ENCODE data around the gene FRMPD4. TPM values are rescaled to one million over a fixed set of nuclear protein-coding genes. Genes with fewer than 3 reads are reported as not detected.

Gene FRMPD4
- total RNA-seq, 3 donors from 2014 or later, result 0.06 to 3.4 (median 0.34) TPM

DNA sequence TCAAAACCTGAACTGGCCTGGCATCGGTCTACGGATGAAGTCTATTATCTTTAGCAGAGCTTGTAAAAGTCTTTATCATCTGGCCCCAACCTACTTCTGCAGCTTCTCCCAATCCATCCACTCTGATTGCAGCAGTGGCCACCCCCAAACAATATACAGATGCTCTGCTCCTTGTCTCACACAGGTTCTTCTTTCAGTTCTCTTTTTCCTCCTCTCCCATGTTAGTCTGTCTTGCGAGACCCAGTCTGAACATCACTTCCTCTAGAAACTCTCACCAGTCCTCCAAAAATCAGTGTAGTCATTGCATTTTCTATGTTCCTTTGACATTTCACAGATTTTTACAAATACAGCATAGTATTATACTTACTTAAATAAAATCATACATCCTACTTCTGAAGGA is 163.0 kb downstream of the FRMPD4 start:
- DNase-seq, result no peak
- no peaks in the 10 kb centered on the region for H3K36me3 ChIP-seq (ENCODE audit: low read depth)
- H3K9me3 ChIP-seq, result no peaks in the 10 kb centered on the region
- TF ChIP-seq, protein P1, sequence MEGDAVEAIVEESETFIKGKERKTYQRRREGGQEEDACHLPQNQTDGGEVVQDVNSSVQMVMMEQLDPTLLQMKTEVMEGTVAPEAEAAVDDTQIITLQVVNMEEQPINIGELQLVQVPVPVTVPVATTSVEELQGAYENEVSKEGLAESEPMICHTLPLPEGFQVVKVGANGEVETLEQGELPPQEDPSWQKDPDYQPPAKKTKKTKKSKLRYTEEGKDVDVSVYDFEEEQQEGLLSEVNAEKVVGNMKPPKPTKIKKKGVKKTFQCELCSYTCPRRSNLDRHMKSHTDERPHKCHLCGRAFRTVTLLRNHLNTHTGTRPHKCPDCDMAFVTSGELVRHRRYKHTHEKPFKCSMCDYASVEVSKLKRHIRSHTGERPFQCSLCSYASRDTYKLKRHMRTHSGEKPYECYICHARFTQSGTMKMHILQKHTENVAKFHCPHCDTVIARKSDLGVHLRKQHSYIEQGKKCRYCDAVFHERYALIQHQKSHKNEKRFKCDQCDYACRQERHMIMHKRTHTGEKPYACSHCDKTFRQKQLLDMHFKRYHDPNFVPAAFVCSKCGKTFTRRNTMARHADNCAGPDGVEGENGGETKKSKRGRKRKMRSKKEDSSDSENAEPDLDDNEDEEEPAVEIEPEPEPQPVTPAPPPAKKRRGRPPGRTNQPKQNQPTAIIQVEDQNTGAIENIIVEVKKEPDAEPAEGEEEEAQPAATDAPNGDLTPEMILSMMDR (IDR thresholded peaks at IDR 0.05), result no peak
- no peak for ATAC-seq
- no peaks in the 10 kb centered on the region for H3K4me1 ChIP-seq (ENCODE audit: low read depth)
- H3K4me3 ChIP-seq, result no peak overlapping the region
- intact Hi-C loops (cut with DNase I, micrococcal nuclease), result no loop called here

DNA sequence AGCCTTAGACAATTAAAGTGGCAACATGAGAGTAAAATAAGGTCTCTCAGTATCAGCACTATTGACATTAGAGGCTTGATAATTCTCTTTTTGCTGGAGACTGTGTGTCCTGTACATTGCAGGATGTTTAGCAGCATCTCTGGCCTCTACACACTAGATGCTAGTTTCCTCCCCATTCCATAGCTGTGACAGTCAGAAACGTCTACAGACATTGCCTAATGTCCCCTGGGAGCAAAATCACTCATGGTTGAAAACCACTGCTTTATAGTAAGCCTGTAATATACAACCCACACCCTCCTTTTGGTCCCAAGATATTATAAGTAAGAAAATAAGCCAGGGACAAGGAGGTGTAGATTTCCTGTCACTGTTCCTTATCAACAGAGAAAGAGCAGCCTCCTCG is 166.0 kb downstream of the FRMPD4 start:
- ATAC-seq, result no peak
- H3K4me1 ChIP-seq (ENCODE audit: low read depth), result no peaks in the 10 kb centered on the region
- DNase-seq, result no peak
- TF ChIP-seq, protein P1 (IDR thresholded peaks at IDR 0.05), result no peak
- no peaks in the 10 kb centered on the region for H3K36me3 ChIP-seq (ENCODE audit: low read depth)
- no peak overlapping the region for H3K4me3 ChIP-seq
- intact Hi-C loops (cut with DNase I, micrococcal nuclease), result no loop called here
- H3K9me3 ChIP-seq, result no peaks in the 10 kb centered on the region

DNA sequence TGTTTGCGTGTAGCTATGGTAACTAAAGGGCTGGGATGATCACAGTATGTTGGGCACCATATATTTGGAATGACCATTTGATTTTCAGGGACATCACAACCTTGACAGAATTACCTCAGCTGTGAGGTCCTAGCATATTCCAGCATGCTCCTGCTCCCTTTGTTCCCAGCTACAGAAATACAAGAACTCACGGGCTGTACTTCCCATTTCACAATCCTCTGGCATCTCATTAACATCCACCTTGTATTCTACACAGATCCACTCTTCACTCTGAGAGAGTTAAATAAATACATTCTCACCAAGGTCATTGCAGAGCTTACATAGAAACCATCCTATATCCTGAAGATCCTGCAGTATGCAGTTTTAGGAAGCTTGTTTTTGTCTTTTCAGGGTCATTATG is 169.7 kb downstream of the FRMPD4 start:
- TF ChIP-seq, protein P1 (IDR thresholded peaks at IDR 0.05), result no peak
- H3K36me3 ChIP-seq (ENCODE audit: low read depth), result no peaks in the 10 kb centered on the region
- H3K4me1 ChIP-seq (ENCODE audit: low read depth), result no peaks in the 10 kb centered on the region
- H3K4me3 ChIP-seq, result no peak overlapping the region
- no peak for ATAC-seq
- intact Hi-C loops (cut with DNase I, micrococcal nuclease), result no loop called here
- no peak for DNase-seq
- H3K9me3 ChIP-seq, result no peaks in the 10 kb centered on the region

DNA sequence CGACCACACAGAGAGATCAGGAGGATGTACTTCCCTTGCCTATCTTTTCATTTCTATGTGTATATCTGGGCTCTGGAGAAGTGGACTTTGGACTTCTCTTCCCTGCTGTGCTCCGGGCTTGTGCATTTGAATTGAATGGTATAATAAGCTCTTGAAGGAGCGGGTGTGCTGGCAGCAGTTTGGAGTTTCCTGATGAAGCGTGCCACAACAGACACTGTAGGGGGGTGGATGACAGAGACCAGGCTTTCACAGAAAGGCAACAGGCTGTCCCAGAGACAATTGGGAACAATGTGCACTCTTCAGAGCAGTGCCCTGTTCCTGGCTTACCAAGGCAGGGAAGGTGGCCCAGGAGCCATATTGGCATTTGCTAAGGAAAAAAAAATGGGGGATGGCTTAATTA is 170.1 kb downstream of the FRMPD4 start:
- H3K9me3 ChIP-seq, result no peaks in the 10 kb centered on the region
- DNase-seq (no peak), ATAC-seq (no peak)
- intact Hi-C loops (cut with DNase I, micrococcal nuclease), result no loop called here
- no peaks in the 10 kb centered on the region for H3K4me1 ChIP-seq (ENCODE audit: low read depth)
- no peaks in the 10 kb centered on the region for H3K36me3 ChIP-seq (ENCODE audit: low read depth)
- TF ChIP-seq, protein P1 (IDR thresholded peaks at IDR 0.05), result no peak
- no peak overlapping the region for H3K4me3 ChIP-seq

DNA sequence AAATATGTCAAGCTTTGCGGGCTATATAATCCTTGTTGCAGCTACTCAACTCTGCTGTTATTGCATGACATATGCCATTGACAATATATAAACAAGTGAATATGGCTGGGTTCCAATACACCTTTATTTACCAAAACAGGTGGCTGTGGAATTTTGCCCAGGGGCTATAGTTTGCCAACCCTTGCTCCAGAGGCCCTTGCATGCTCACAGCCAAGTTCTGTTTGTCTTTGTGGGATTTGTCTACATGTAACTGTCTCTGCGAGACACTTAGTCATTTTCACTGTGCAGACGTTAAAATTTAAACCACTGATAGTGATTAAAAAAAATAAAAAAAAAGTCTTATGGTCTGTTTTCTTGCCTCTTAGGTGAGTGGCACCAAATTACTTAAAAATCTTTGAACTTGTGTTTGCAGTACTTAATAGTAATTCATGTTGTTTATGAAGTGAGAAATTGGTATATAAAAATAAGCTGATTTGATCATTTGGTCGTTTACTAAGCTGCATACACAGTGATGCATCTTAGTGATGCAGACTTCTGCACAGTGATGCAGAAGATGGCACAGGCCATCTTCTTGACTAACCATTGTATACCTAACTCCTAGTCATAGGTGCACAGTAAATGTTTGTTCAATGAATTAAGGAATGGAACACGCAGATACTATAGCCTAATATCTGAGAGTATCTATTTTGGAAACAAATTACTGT is 170.9 kb downstream of the FRMPD4 start:
- ATAC-seq, result no peak
- Histone ChIP-seq H3K4me3 (no peak overlapping the region), H3K9me3 (no peaks in the 10 kb centered on the region)

More for the DNA sequence above, 170.9 kb downstream of the FRMPD4 start:
- intact Hi-C loops (cut with DNase I, micrococcal nuclease), result no loop called here
- no peak for DNase-seq
- Histone ChIP-seq H3K4me1 (ENCODE audit: low read depth) (no peaks in the 10 kb centered on the region), H3K36me3 (ENCODE audit: low read depth) (no peaks in the 10 kb centered on the region)
- TF ChIP-seq, protein P1 (IDR thresholded peaks at IDR 0.05), result no peak
